B cell (primary cell): ENCODE data around the gene CDH16.

ENCODE experiments used
- CTCF ChIP-seq: fragments of 200-600 bp; IDR thresholded peaks from one replicate; pipeline ENCODE4 v1.8.0; 2022; ENCODE audit warnings: antibody characterized with exemption, mild to moderate bottlenecking
- EZH2 ChIP-seq: IDR thresholded peaks from 2 replicates; pipeline ENCODE4 v1.6.1; 2012; ENCODE audit warnings: borderline replicate concordance, low read depth, mild to moderate bottlenecking, moderate library complexity, low read length; ENCODE audit not compliant: insufficient read depth, poor library complexity, severe bottlenecking

DNA sequence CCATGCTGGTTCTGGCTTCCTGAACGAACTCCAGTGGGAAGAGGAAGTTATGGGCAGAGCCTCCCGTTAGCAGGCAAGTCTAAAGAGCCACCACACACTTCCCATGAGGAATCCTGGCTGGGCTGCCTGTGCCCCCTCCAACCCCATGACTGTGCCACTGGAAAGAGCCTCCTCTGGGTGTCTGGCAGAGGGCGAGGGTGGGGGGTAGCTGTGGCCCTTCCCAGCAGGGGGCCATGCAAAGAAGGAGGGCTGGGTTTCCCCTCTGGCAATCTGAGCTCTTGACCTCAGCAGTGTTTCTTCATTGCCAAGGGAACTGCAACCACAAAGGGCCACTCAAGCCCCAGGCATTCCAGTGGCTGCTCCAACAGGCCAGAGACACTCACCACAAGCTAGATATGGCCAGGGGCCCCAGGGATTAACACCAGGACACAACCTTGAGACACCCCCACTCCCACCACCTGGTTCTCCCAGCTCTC lies 8.3 kb upstream of the CDH16 start:
- TF ChIP-seq CTCF: no peak
- no peak for TF ChIP-seq EZH2
